ENCODE measurements around the gene POU5F1. TPM values are rescaled to one million over a fixed set of nuclear protein-coding genes. Genes with fewer than 3 reads are reported as not detected.
A peak's percentile ranks its signal among the peaks of the same experiment; 100 is the strongest.

Gene POU5F1
- total RNA-seq, 1 donor from 2014 or later, result 0.51 TPM

DNA sequence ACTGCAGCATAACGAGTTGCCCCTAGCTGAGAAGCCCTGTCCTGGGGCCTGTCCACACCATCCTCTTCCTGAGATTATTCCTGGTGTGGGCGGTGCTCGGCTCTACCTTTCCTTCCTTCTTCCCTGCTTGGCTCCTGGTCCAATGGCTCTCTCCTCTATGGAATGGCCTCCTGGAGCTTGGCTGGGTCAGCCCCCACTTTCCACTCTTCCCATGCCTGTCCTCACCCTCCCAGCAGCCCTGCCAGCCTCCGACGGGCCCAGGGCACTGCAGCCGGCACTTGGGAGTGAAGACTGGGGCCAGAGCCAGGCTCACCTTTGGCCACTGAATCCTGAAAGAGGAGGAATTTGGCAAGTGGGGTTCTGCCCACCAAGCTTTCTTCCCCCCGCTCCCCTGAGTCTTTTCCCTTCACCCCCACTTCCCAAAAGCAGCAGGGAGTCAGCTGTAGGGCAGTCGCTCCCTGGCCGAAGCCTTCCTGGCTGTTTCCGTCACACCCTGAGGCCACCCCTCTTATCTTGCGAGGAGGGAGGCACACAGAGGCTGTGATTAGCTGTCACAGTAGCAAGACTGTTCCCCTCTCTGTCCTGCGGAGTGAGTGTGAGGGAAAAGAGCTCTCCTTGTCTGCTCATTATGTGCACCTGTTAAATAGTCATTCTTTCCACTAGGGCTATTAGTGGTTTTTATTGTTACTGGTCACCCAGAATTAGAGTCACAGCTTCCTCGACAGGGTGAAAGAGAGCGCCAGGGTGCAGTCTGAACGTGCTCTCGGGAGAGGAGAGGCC is 43.9 kb downstream of the POU5F1 start:
- DNase-seq (ENCODE audit: missing footprints) (peak; percentile 61), ATAC-seq (peak; percentile 17)
- intact Hi-C loops (cut with DNase I), result no loop called here

- no peak for DNase-seq (ENCODE audit: missing footprints)
- intact Hi-C loops (cut with DNase I), result no loop called here
- peak; percentile 45 for ATAC-seq
These were observed 44.7 kb downstream of the POU5F1 start for GRCh38 chr6:31125586-31126363.

GRCh38 chr6:31125162-31125561 is 45.3 kb downstream of the POU5F1 start:
- ATAC-seq (peak; percentile 17), DNase-seq (ENCODE audit: missing footprints) (no peak)
- intact Hi-C loops (cut with DNase I), result no loop called here

DNA sequence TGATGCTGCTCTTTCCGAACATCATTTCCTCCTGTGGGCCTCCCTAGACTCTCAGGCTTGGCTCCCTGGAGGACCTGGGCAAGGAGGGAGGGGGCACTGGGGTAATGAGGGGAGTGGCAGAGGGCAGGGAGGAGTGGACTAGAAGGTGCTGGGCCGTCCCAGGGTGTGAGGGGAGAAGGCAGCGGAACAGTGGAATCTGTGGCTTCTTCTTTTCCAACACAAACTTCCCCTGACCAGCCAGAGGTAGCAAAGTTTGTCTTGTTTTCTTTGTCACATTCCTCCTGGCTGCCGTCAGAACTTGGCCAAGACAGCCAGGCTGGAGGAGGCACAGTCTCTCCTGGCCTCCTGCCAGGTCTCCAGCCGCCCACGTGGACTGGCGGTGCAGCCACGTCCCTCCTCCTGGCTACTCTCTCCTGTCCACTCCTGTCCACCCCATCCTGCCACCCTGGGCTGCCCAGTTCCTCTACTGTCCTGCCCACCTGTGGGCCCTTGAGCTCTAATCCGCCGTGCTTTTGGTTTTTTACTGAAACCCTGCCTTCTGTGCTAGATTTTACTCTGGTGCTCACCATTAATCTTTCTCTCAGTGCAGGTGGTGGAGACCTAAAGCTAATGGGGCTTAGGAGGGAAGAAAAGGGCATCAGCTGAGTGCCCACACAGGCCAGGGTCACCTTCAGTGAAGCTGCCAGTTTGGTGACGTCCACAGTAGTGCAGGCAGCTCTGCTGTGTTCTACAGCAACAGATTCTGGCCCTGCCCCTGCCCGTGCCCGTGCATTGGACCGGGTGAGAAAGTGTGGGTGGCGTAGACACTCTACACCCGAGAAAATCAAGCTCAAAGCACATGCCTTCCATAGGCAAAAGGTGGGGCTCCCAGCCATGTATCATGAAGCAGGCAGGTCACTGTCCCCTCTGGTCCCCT is 47.4 kb downstream of the POU5F1 start:
- ATAC-seq, result peak; percentile 78
- intact Hi-C loops (cut with DNase I), result no loop called here
- no peak for DNase-seq (ENCODE audit: missing footprints)

DNA sequence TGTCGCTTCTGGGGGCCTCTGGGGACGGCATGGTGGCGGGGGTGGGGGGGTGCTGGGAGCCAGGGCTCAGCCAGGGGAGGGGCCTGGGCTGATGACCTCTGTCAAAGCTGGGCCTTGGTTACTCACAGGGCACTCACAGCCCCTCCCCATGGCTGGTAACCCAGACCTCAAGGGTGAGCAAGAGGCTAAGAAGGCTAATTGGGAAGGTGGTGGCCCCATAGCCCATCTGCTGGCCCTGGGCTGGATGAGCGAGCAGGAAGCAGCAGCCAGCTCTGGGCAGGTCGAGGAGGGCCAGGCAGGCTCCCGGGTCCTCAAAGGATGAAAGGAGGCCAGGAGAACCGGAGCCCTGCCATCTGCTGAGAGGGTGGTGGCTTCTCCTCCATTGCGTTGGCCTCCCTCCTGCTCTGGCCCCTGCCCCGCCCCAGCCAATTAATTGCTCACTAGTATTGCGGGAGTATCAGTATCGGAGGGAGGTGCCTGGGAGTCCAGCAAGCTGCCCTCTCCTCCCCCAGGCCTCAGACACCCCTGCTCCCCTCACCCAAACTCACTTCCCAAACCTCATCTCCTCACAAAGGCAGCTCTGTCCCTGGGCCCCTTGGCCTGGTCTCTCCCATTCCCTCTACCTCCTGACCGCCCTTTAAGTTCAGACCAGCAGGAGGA is 49.2 kb downstream of the POU5F1 start:
- DNase-seq (ENCODE audit: missing footprints), result no peak
- ATAC-seq, result no peak
- intact Hi-C loops (cut with DNase I), result no loop called here

- intact Hi-C loops (cut with DNase I), result no loop called here
- DNase-seq (ENCODE audit: missing footprints) (peak; percentile 46), ATAC-seq (no peak)
These were observed 50.1 kb downstream of the POU5F1 start, which contains the start of gene CDSN for GRCh38 chr6:31120151-31120915. TSS of gene CDSN (minus strand) at chr6:31120446. CDS start at chr6:31120419, 27 bp downstream.

GRCh38 chr6:31118178-31118577 is 52.3 kb downstream of the POU5F1 start:
- intact Hi-C loops (cut with DNase I), result no loop called here
- ATAC-seq (no peak), DNase-seq (ENCODE audit: missing footprints) (no peak)

GRCh38 chr6:31116661-31117385 is 53.7 kb downstream of the POU5F1 start:
- intact Hi-C loops (cut with DNase I), result no loop called here

GRCh38 chr6:31115941-31116560 is 54.4 kb downstream of the POU5F1 start:
- intact Hi-C loops (cut with DNase I), result no loop called here
- DNase-seq (ENCODE audit: missing footprints) (no peak), ATAC-seq (no peak)

More at GRCh38 chr6:31116661-31117385, 53.7 kb downstream of the POU5F1 start:
- ATAC-seq, result peak; percentile 31
- DNase-seq (ENCODE audit: missing footprints), result no peak

DNA sequence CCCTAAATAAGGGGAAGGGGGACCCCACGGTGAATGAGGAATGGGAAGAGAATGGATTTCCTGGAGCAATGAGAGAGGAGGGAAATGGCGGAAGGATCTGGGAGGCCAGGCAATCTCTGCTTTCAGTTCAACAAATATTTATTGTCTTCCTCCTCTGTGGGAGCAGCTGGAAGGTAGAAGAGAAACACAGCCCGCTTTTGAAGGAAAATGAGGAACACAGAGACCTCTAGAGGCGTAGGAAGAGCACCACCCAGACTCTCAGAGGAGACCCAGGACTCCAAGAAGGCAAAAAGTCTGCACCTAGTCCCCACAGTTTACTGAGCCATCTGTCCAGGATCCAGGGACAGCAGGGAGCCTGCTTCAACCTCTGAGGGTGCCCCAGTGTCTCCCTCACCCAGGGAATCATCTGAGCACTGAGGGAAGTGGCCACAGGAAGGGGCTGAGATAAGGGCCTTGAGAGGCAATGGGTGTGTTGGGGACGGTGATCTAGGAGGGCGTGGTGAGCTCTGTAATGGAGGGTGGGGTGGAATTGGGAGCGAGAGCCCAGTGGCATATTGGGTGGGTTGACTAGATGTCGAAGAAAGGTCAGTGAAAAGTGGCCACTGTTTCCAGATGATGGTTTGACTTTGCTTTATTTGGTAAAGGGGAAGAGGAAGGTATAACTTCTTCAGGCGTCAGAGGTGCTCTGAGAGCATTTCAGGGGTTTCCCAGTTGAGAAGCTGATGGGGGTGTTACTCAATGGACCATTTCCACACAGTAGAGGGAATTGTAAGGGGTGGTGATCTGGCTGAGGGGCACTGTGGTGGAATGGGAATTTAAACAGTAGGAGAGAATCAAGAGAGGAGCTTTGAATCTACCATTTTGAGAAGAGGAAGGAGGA is 55.3 kb downstream of the POU5F1 start:
- DNase-seq (ENCODE audit: missing footprints) (no peak), ATAC-seq (no peak)
- intact Hi-C loops (cut with DNase I), result no loop called here

- DNase-seq (ENCODE audit: missing footprints), result peak; percentile 92
- ATAC-seq, result peak; percentile 96
These were observed 56.0 kb downstream of the POU5F1 start, which contains the start of gene PSORS1C1 for GRCh38 chr6:31114541-31114878. TSS of gene PSORS1C1 (plus strand) at chr6:31114800. CDS start at chr6:31129633, 14,833 bp downstream.

More at GRCh38 chr6:31114541-31114878, 56.0 kb downstream of the POU5F1 start, which contains the start of gene PSORS1C1:
- intact Hi-C loops (cut with DNase I), result no loop called here

Other genes starting within 250 kb of the POU5F1 start
- not detected for gene SFTA2, start 238.5 kb downstream of the POU5F1 start, total RNA-seq
- not detected for gene MUCL3, start 229.7 kb downstream of the POU5F1 start, total RNA-seq
- not detected for gene MUC21, start 187.0 kb downstream of the POU5F1 start, total RNA-seq
- 0.14 TPM for gene MUC22, start 160.2 kb downstream of the POU5F1 start, total RNA-seq
- gene C6orf15, start 58.1 kb downstream of the POU5F1 start, total RNA-seq, result not detected
- 1.9 TPM for gene PSORS1C1, start 55.9 kb downstream of the POU5F1 start, total RNA-seq
- gene CDSN, start 50.2 kb downstream of the POU5F1 start, total RNA-seq, result not detected
- gene PSORS1C2, start 31.6 kb downstream of the POU5F1 start, total RNA-seq, result not detected
- gene CCHCR1, start 12.9 kb downstream of the POU5F1 start, total RNA-seq, result 12.3 TPM
- 5.2 TPM for gene TCF19, start 12.1 kb downstream of the POU5F1 start, total RNA-seq
- gene HLA-C, start 101.4 kb upstream of the POU5F1 start, total RNA-seq, result 185 TPM
- gene HLA-B, start 186.5 kb upstream of the POU5F1 start, total RNA-seq, result 465 TPM
- 8.3 TPM for gene MICA, start 232.9 kb upstream of the POU5F1 start, total RNA-seq

All from Right ventricle myocardium inferior (tissue), 1 donor.